COLO829 (cell line): ENCODE data around the gene ZNF684.
"Not testable (repeated sequence)": the region's sequence is repeated elsewhere in the genome, so short reads cannot be mapped to it uniquely, and the experiment has no call there.

Experiments used
- DNase-seq: peaks from one replicate; pipeline ENCODE4 v3.0.0; 2012; ENCODE audit warnings: low spot score

The ZNF684 gene

DNA sequence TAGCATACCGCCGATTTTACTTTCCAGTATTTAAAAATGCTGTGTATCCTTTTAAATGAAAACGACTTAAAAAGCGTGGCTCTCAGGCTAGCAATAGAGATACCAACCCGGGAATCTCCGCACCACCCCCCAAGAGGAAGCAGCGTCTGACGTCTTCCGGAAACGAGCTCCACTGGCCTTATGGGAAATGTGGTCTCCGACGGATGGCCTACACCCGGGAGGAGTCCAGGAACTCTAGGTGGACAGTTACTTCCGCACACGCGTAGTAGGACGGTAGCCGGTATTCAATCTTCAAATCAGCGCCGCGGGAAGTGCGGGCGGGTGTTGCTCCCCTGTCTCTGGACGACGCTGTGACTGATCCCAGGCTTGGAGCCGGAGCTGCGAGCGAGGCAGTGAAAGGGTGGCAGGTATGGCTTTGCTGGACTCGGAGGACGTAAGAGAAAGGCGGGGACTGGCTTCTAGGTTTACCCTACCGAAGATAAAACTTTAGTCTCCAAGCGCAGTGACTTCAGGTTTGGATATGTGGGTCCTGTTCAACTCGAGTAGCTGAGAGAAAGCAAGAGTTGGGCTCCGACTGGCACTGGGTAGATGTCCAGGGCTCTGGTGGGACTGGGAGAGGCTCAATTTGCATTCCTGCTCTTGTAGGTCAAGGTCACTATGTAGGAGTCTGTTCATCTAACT is at the start of gene ZNF684:
ZNF684 (plus strand) TSS at position 257 of the 681 bp plus-strand sequence. CDS start 1,530 bp downstream, outside the sequence.
- DNase-seq = peak; percentile 96

DNA sequence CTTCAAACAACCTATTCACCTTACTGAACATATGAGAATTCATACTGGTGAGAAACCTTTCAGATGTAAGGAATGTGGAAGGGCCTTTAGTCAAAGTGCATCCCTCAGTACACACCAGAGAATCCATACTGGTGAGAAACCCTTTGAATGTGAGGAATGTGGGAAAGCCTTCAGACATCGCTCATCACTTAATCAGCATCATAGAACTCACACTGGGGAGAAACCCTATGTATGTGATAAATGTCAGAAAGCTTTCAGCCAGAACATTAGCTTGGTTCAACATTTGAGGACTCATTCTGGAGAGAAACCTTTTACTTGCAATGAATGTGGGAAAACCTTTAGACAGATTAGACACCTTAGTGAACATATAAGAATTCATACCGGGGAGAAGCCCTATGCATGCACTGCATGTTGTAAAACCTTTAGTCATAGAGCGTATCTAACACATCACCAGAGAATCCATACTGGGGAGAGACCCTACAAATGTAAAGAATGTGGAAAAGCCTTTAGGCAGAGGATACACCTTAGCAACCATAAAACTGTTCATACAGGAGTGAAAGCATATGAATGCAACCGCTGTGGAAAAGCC is 36.0 kb upstream of the ZNF684 start:
- no peak for DNase-seq

- not testable (repeated sequence) for DNase-seq
Measured at GRCh38 chr1:40502651-40503050, 28.8 kb upstream of the ZNF684 start.

DNA sequence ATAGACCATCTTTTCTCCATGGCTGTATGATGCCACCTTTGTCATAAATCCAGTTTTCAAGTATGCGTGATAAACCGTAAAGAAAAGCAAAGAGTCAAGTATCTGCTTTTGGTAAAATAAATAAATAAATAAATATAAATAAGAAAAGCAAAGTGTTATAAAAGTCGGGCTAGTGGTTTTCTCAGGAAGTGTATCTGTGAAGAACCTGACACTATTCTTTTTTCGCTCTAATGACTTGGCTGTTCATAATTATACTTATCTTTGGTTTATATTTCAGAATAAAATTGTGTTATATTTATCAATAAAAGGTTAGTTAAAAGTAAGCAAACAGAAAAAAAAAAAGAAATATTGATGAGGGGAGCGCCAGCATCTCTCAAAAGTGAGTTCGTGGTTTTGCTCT is 23.5 kb upstream of the ZNF684 start:
- DNase-seq = no peak

- DNase-seq = no peak
Measured at GRCh38 chr1:40508375-40509341, 22.8 kb upstream of the ZNF684 start, which contains the start of gene EXO5. EXO5 (plus strand) TSS chr1:40508767; CDS start chr1:40514545, 5,778 bp downstream.

GRCh38 chr1:40519517-40519916 is 11.9 kb upstream of the ZNF684 start:
- DNase-seq = no peak

DNA sequence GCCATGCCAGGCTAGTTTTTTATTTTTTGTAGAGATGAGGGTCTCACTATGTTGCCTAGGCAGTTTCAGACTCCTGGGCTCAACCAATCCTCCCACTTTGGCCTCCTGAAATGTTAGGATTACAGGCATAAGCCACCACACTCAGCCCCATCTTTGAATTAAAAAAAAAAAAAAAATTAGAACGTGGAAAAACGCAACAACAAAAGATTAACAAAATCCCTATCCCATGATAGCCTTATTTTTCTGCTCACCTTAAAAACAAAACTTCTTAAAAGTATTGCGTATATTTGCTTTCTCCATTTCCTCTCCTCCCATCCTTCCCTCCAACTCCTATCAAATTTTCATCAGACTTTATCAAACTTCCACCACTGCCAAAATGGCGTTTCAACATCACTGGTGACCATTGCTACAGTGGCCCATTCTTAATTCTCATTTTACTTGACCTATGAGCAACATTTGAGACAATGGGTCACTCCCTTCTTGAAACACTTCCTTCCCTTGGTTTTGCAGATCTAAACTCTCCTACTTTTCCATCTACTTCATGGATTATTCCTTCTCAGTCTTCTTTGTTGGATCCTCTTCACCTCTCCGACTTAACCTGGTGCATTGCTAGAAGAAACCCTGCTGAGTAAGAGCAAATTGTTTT is 579 bp upstream of the ZNF684 start:
- DNase-seq = peak; percentile 21

- no peak for DNase-seq
Measured at GRCh38 chr1:40532062-40532389, 589 bp downstream of the ZNF684 start.

- DNase-seq = peak; percentile 59
Measured at GRCh38 chr1:40532844-40533424, 1.5 kb downstream of the ZNF684 start.

DNA sequence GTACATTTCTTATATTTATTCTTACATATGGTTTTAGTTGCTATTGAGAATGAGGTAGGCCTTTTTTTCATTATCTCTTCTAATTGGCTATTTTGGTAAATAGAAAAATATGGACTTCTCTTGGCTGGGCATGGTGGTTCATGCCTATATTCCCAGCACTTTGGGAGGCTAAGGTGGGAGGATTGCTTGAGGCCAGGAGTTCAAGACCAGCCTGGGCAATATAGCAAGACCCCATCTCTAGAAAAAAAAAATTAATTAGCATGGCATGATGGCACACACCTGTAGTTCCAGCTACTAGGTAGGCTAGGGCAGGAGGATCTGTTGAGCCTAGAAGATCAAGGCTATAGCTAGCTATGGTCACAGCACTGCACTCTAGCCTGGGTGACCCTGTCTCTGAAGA is 3.2 kb downstream of the ZNF684 start:
- no peak for DNase-seq

- no peak for DNase-seq
Measured at GRCh38 chr1:40535732-40536131, 4.3 kb downstream of the ZNF684 start.

GRCh38 chr1:40539338-40539737 is 7.9 kb downstream of the ZNF684 start:
- no peak for DNase-seq

GRCh38 chr1:40546957-40547356 is 15.5 kb downstream of the ZNF684 start:
- DNase-seq = no peak

DNA sequence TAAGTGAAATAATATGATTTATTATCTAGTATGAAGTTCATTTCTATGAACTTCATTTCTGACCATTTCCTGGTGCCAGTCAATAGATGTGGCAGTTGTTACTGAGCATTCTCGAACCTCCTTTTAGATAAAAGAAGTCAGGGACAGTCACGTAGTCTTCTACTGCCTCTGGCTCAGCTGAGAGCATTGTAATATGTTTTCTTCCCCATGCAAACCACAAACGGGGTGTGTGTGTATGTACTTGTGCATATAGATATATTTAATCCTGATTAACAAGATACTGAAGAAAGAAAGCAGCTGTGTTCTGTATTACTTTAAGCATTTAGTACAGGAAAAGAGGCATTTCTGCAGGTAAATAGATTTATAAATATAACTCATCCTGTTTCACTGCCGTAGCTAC is 21.6 kb downstream of the ZNF684 start:
- DNase-seq = no peak

- DNase-seq = not testable (repeated sequence)
Measured at GRCh38 chr1:40554807-40555206, 23.4 kb downstream of the ZNF684 start.

GRCh38 chr1:40556121-40556520 is 24.7 kb downstream of the ZNF684 start:
- no peak for DNase-seq

GRCh38 chr1:40558241-40558640 is 26.8 kb downstream of the ZNF684 start:
- not testable (repeated sequence) for DNase-seq

DNA sequence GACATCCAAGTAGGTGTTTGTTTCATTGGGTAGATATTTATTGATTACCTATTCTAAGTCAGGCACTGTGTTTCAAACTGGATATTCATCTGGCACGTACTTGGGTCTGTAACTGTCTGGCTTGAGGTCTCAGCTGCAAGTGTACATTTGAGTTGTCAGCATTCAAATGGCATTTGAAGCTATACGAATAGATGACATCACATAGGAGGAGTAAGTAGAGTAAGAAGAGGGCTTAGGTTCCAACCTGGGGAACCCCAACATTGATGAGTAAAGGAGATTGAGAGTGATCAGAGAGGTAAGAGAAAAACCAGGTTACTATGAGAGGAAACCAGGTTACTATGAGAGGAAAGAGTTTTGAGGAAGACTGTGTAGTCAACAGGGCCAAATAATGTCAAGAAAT is 30.7 kb downstream of the ZNF684 start:
- no peak for DNase-seq

DNA sequence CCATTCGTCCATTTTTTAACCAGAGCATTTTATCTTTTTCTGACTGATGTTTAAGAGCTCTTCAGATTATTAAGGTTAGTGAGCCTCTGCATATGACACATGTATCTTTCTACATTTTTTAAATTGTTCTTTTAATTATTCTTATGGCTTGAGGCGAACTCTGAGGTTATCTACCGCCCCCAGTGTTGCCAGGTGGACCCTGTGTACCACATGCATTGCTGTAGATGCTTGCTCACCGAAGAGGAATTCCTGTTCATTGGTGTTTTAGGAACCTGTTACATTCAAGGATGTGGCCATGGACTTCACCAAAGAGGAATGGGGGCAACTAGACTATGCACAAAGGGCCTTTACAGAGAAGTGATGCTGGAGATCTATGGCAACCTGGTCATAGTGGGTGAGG is 31.8 kb downstream of the ZNF684 start:
- DNase-seq = no peak

DNA sequence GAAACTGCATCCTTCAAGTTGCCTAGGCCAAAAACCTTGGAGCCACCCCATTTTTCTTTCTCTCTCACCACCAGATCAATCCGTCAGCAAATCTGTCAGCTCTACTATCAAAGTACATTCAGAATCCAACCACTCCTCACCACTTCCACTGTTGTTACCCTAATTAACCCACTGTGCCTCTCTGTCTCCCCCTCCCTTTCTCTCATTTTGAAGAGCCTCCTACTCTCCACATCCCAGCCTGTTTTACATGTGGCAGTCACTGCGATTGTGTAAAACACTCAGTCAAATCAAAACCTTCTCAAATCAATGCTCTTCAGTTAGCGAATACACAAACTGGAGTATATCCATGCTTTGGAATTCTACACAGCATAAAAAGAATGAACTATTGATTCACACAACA is 33.1 kb downstream of the ZNF684 start:
- no peak for DNase-seq

- no peak for DNase-seq
Measured at GRCh38 chr1:40564913-40565312, 33.5 kb downstream of the ZNF684 start.

DNA sequence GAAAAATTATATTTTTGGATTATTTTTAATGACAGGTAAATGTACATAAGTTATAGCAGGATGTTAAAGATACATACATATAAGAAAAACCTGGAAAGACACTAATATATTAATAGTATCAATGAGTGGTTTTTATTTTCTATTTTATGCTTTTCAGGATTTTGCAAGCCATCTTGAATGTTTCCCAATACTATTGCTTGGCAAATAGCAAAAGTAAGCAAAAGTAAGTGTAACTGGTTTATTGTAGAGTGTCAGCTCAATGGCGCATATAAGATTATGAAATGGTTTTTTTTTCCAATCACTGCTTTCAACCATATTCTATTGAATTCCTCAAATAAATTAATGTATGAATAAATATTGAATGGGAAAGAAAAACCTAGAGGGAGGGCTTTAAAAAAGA is 36.4 kb downstream of the ZNF684 start:
- DNase-seq = no peak
